ENCODE results near the gene FOXL2. TPM values are rescaled to one million over a fixed set of nuclear protein-coding genes. Genes with fewer than 3 reads are reported as not detected.

Gene FOXL2
- polyA plus RNA-seq, 1 experiment: 0.07 TPM

DNA sequence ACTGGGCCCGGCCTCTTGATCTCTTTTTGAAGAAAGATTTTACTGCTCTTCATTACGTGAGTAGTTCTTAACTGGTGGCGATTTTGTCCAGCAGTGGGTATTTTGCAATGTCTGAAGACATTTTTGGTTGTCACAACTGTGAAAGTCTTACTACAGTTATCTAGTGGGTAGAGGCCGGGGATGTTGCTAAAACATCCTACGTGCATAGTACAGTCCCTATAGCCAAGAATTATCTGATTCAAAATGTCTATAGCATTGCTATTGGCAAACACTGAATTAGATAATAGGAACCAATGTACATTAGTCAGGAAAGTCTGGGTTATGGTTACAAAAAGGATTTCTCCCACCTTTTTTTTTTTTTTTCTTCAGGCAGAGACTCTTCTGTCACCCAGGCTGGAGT, 38.1 kb downstream of the FOXL2 start:
- DNase-seq (ENCODE audit: low read depth, low spot score): no peak
- ChIA-PET POLR2A (no interaction called here), CTCF (no interaction called here)
- TF ChIP-seq CTCF (IDR thresholded peaks at IDR 0.05; ENCODE audit: low read depth, low read length): no peak
- no peak overlapping the region for H3K27ac ChIP-seq (ENCODE audit: low read depth, low read length)
- H3K9me3 ChIP-seq (ENCODE audit: control insufficient read depth, insufficient read depth, low read length): no peaks in the 10 kb centered on the region
- H3K27me3 ChIP-seq (ENCODE audit: control insufficient read depth, insufficient read depth, low read length): no peaks in the 10 kb centered on the region
- no peak overlapping the region for H3K4me3 ChIP-seq (ENCODE audit: low read depth, low read length)

- no peaks in the 10 kb centered on the region for H3K9me3 ChIP-seq (ENCODE audit: control insufficient read depth, insufficient read depth, low read length)
- POLR2A ChIA-PET: no interaction called here
- no peak overlapping the region for H3K4me3 ChIP-seq (ENCODE audit: low read depth, low read length)
- H3K27ac ChIP-seq (ENCODE audit: low read depth, low read length): no peak overlapping the region
- H3K27me3 ChIP-seq (ENCODE audit: control insufficient read depth, insufficient read depth, low read length): no peaks in the 10 kb centered on the region
- CTCF ChIA-PET: interaction anchor here (1.1 to 1.3 kb wide), 5 partner anchors 8 to 313 kb away, joined by 3 to 7 read pairs (median 3); no protein-coding TSS in a partner anchor
- no peak for DNase-seq (ENCODE audit: low read depth, low spot score)
- TF ChIP-seq CTCF (IDR thresholded peaks at IDR 0.05; ENCODE audit: low read depth, low read length): no peak
Observed at GRCh38 chr3:138907539-138907938, 39.4 kb downstream of the FOXL2 start.

DNA sequence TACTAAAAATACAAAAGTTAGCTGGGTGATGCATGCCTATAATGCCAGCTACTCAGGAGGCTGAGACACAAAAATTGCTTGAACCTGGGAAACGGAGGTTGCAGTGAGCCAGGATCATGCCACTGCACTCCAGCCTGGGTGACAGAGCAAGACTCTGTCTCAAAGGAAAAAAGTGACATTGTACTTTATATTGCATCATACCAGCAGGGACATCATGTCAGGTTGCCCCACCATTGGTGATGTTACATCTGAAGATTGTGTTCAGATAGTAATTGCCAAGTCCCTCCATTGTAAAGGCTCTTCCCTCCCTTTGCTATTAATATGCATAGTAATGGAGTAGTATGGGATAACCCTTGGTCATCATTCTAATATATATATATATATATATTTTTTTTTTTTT, 44.8 kb downstream of the FOXL2 start:
- TF ChIP-seq CTCF (IDR thresholded peaks at IDR 0.05; ENCODE audit: low read depth, low read length): no peak
- H3K27ac ChIP-seq (ENCODE audit: low read depth, low read length): no peak overlapping the region
- no peak for DNase-seq (ENCODE audit: low read depth, low spot score)
- H3K4me3 ChIP-seq (ENCODE audit: low read depth, low read length): no peak overlapping the region
- ChIA-PET POLR2A (no interaction called here), CTCF (interaction anchor here (0.9 to 9.0 kb wide), 6 partner anchors 10 to 308 kb away, joined by 4 to 104 read pairs (median 8); partner anchors contain the start of gene CEP70)
- no peaks in the 10 kb centered on the region for H3K27me3 ChIP-seq (ENCODE audit: control insufficient read depth, insufficient read depth, low read length)
- no peaks in the 10 kb centered on the region for H3K9me3 ChIP-seq (ENCODE audit: control insufficient read depth, insufficient read depth, low read length)

GRCh38 chr3:138901567-138901966, 45.4 kb downstream of the FOXL2 start:
- no peaks in the 10 kb centered on the region for H3K27me3 ChIP-seq (ENCODE audit: control insufficient read depth, insufficient read depth, low read length)
- POLR2A ChIA-PET: no interaction called here
- no peaks in the 10 kb centered on the region for H3K9me3 ChIP-seq (ENCODE audit: control insufficient read depth, insufficient read depth, low read length)
- no peak for DNase-seq (ENCODE audit: low read depth, low spot score)
- CTCF ChIA-PET: interaction anchor here (1.0 to 9.0 kb wide), 5 partner anchors 11 to 307 kb away, joined by 4 to 104 read pairs (median 8); partner anchors contain the start of gene CEP70
- H3K4me3 ChIP-seq (ENCODE audit: low read depth, low read length): no peak overlapping the region
- no peak overlapping the region for H3K27ac ChIP-seq (ENCODE audit: low read depth, low read length)
- TF ChIP-seq CTCF (IDR thresholded peaks at IDR 0.05; ENCODE audit: low read depth, low read length): no peak

DNA sequence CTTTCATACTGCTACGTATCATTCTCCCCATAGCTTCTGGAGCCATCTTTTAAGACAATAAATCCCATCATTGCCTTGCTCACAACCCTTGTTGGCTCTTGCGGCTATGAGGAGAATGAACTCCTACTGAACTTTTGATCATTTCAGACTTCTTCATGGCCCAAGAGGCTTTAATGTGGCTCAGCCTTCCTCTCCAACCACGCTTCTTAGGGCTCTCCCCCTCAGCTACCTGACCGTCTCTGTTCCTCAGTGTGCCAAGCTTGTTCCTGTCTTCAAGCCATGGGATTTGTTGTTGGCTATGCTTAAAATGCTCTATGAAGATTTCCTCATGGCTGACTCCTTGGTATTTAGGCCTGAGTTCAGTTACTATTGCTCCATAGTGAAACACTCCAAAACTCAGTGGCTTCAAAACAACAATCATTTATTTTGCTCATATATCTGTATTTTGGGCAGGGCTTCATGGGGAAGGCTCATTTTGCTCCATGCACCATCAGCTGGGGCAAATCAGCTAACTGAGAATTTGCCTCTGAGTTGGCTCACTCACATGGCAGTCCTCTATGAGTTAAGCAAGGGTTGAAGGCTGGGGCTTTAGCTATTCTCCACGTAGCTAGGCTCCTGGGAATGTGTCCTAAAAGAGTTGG, 47.5 kb downstream of the FOXL2 start:
- CTCF ChIA-PET: interaction anchor here (1.7 to 9.0 kb wide), 6 partner anchors 16 to 482 kb away, joined by 4 to 104 read pairs (median 12); partner anchors contain the start of gene CEP70
- POLR2A ChIA-PET: no interaction called here
- no peak for TF ChIP-seq CTCF (IDR thresholded peaks at IDR 0.05; ENCODE audit: low read depth, low read length)
- Histone ChIP-seq H3K27me3 (ENCODE audit: control insufficient read depth, insufficient read depth, low read length) (no peaks in the 10 kb centered on the region), H3K9me3 (ENCODE audit: control insufficient read depth, insufficient read depth, low read length) (no peaks in the 10 kb centered on the region), H3K27ac (ENCODE audit: low read depth, low read length) (no peak overlapping the region), H3K4me3 (ENCODE audit: low read depth, low read length) (no peak overlapping the region)
- DNase-seq (ENCODE audit: low read depth, low spot score): no peak
